IMR-90 (cell line): ENCODE measurements around the gene MESP2. TPM values are rescaled to one million over a fixed set of nuclear protein-coding genes. Genes with fewer than 3 reads are reported as not detected.

Source experiments
- ATAC-seq: fragments of 200-7000 bp; cut with Tn5 transposase; 2 replicates; pipeline ENCODE4 v1.9.1; 2020; ENCODE audit warnings: low read depth, mild to moderate bottlenecking, moderate library complexity
- BruUV-seq: library from RNA; stranded (reverse); fragments of 400-500 nt; replicated peaks from 2 replicates; lab custom pipeline; 2021; lab: Mats Ljungman, UMichigan
- CTCF ChIA-PET: fragments of 300-600 bp; formaldehyde crosslinking; extraction: SDS; loops from one replicate; lab custom pipeline; 2021; ENCODE audit warnings: antibody characterized with exemption; lab: Yijun Ruan, JAX
- POLR2A ChIA-PET: fragments of 300-600 bp; sonication (Branson Sonifier 250); formaldehyde crosslinking; loops from one replicate; lab custom pipeline; 2022; ENCODE audit warnings: antibody characterized with exemption; ENCODE audit not compliant: unreplicated experiment; lab: Charles Lee
- DNase-seq: peaks from one replicate; pipeline ENCODE4 v3.0.0; 2013
- H2AFZ ChIP-seq: replicated peaks from 2 replicates; pipeline ENCODE3; 2013; ENCODE audit warnings: low read length, mild to moderate bottlenecking; ENCODE audit not compliant: poor library complexity
- H2AK5ac ChIP-seq: 2 replicates; pipeline ENCODE4 v1.6.1; 2013; ENCODE audit warnings: low read depth, low read length, inconsistent platforms
- H2AK9ac ChIP-seq: replicated peaks from 2 replicates; pipeline ENCODE3; 2013; ENCODE audit warnings: mild to moderate bottlenecking, low read depth, low read length, moderate library complexity; ENCODE audit not compliant: poor library complexity
- H2BK120ac ChIP-seq: 2 replicates; pipeline ENCODE4 v1.6.1; 2013; ENCODE audit warnings: low read depth, low read length, inconsistent platforms
- H2BK15ac ChIP-seq: 3 replicates; pipeline ENCODE4 v1.6.1; 2013; ENCODE audit warnings: low read depth, low read length, inconsistent platforms
- H2BK20ac ChIP-seq: 2 replicates; pipeline ENCODE4 v1.6.1; 2013; ENCODE audit warnings: low read depth, mild to moderate bottlenecking, inconsistent platforms, low read length, moderate library complexity
- H2BK5ac ChIP-seq: 2 replicates; pipeline ENCODE4 v1.6.1; 2013; ENCODE audit warnings: mild to moderate bottlenecking, low read depth, low read length, inconsistent platforms; ENCODE audit not compliant: poor library complexity, severe bottlenecking
- H3K14ac ChIP-seq: replicated peaks from 2 replicates; pipeline ENCODE4 v1.6.1; 2013; ENCODE audit warnings: low read depth, low read length, inconsistent platforms
- H3K18ac ChIP-seq: 2 replicates; pipeline ENCODE4 v1.6.1; 2013; ENCODE audit warnings: low read depth, low read length, control low read depth
- H3K23ac ChIP-seq: 2 replicates; pipeline ENCODE4 v1.6.1; 2013; ENCODE audit warnings: low read depth, low read length, inconsistent platforms
- H3K27ac ChIP-seq: 2 replicates; pipeline ENCODE4 v1.5.1; 2013; ENCODE audit warnings: mild to moderate bottlenecking, control low read depth, low read length; ENCODE audit not compliant: insufficient read depth
- H3K27me3 ChIP-seq: 2 replicates; pipeline ENCODE4 v1.6.1; 2013; ENCODE audit warnings: low read length; ENCODE audit not compliant: control insufficient read depth, insufficient read depth
- H3K36me3 ChIP-seq: 2 replicates; pipeline ENCODE4 v1.6.1; 2013; ENCODE audit warnings: low read length, mixed read lengths; ENCODE audit not compliant: control insufficient read depth, insufficient read depth
- H3K4ac ChIP-seq: 2 replicates; pipeline ENCODE4 v1.6.1; 2013; ENCODE audit warnings: low read depth, low read length, inconsistent platforms
- H3K4me1 ChIP-seq: 2 replicates; pipeline ENCODE4 v1.6.1; 2013; ENCODE audit warnings: low read length, mixed read lengths; ENCODE audit not compliant: control insufficient read depth, insufficient read depth
- H3K4me2 ChIP-seq: 2 replicates; pipeline ENCODE4 v1.6.1; 2013; ENCODE audit warnings: low read depth, mild to moderate bottlenecking, control low read depth, low read length, moderate library complexity
- H3K4me3 ChIP-seq: 2 replicates; pipeline ENCODE4 v1.5.1; 2013; ENCODE audit warnings: low read depth, mild to moderate bottlenecking, control low read depth, low read length, moderate library complexity; ENCODE audit not compliant: insufficient read depth
- H3K56ac ChIP-seq: 2 replicates; pipeline ENCODE4 v1.6.1; 2013; ENCODE audit warnings: low read length, inconsistent platforms; ENCODE audit not compliant: insufficient read depth; ENCODE audit errors: extremely low read depth
- H3K79me1 ChIP-seq, 2 experiments: 2 replicates each; pipeline ENCODE4 v1.6.1; 2013; ENCODE audit warnings: low read length in 2 of 2, inconsistent platforms in 1 of 2, low read depth in 1 of 2
- H3K9ac ChIP-seq: 2 replicates; pipeline ENCODE4 v1.6.1; 2013; ENCODE audit warnings: low read depth, low read length, control low read depth
- H3K9me1 ChIP-seq: 2 replicates; pipeline ENCODE4 v1.6.1; 2013; ENCODE audit warnings: low read length, inconsistent platforms; ENCODE audit not compliant: insufficient read depth
- H3K9me3 ChIP-seq: 2 replicates; pipeline ENCODE4 v1.6.1; 2013; ENCODE audit warnings: low read length; ENCODE audit not compliant: control insufficient read depth, insufficient read depth
- H4K20me1 ChIP-seq: 2 replicates; pipeline ENCODE4 v1.6.1; 2013; ENCODE audit warnings: low read length, inconsistent platforms; ENCODE audit not compliant: insufficient read depth
- H4K5ac ChIP-seq: 2 replicates; pipeline ENCODE4 v1.6.1; 2013; ENCODE audit warnings: mild to moderate bottlenecking, low read depth, low read length, control low read depth
- H4K8ac ChIP-seq, 2 experiments: 2 replicates each; pipeline ENCODE4 v1.6.1; 2013; ENCODE audit warnings: low read depth in 2 of 2, low read length in 2 of 2, control low read depth in 1 of 2, inconsistent platforms in 1 of 2
- H4K91ac ChIP-seq: 2 replicates; pipeline ENCODE4 v1.6.1; 2013; ENCODE audit warnings: low read depth, low read length, inconsistent platforms; ENCODE audit not compliant: insufficient read depth
- BHLHE40 ChIP-seq: fragments of 150-350 bp; IDR thresholded peaks from 2 replicates; pipeline ENCODE4 v1.6.1; 2016; ENCODE audit warnings: mild to moderate bottlenecking, low read depth, low read length
- CEBPB ChIP-seq: IDR thresholded peaks from 2 replicates; pipeline ENCODE4 v1.6.1; 2012; ENCODE audit warnings: low read depth, low read length, improper control_type of control experiment
- CHD1 ChIP-seq: IDR thresholded peaks from 2 replicates; pipeline ENCODE4 v1.6.1; 2012; ENCODE audit warnings: low read depth, low read length, improper control_type of control experiment
- FOS ChIP-seq: fragments of 150-350 bp; IDR thresholded peaks from 2 replicates; pipeline ENCODE4 v1.6.1; 2016; ENCODE audit warnings: low read depth, low read length
- MAFK ChIP-seq: IDR thresholded peaks from 2 replicates; pipeline ENCODE4 v1.6.1; 2012; ENCODE audit warnings: low read depth, low read length, improper control_type of control experiment
- MAZ ChIP-seq: IDR thresholded peaks from 2 replicates; pipeline ENCODE4 v1.6.1; 2012; ENCODE audit warnings: low read depth, mild to moderate bottlenecking, low read length, improper control_type of control experiment, moderate library complexity, borderline replicate concordance
- MXI1 ChIP-seq: IDR thresholded peaks from 2 replicates; pipeline ENCODE4 v1.6.1; 2012; ENCODE audit warnings: low read depth, mild to moderate bottlenecking, low read length, moderate library complexity, borderline replicate concordance
- NFE2L2 ChIP-seq: fragments of 150-350 bp; IDR thresholded peaks from 2 replicates; pipeline ENCODE4 v1.6.1; 2016; ENCODE audit warnings: low read depth, mild to moderate bottlenecking, low read length
- POLR2A ChIP-seq: IDR thresholded peaks from 2 replicates; pipeline ENCODE4 v1.6.1; 2012; ENCODE audit warnings: mild to moderate bottlenecking, low read depth, low read length
- RAD21 ChIP-seq: IDR thresholded peaks from 2 replicates; pipeline ENCODE4 v1.6.1; 2012; ENCODE audit warnings: low read length, improper control_type of control experiment
- RCOR1 ChIP-seq: IDR thresholded peaks from 2 replicates; pipeline ENCODE4 v1.6.1; 2012; ENCODE audit warnings: mild to moderate bottlenecking, low read length, improper control_type of control experiment; ENCODE audit not compliant: insufficient replicate concordance
- RFX5 ChIP-seq: IDR thresholded peaks from 2 replicates; pipeline ENCODE4 v1.8.0; 2012; ENCODE audit warnings: low read depth, mild to moderate bottlenecking, low read length, moderate library complexity
- SMC3 ChIP-seq: fragments of 150-350 bp; IDR thresholded peaks from 2 replicates; pipeline ENCODE4 v1.6.1; 2016; ENCODE audit warnings: low read depth, mild to moderate bottlenecking, antibody characterized with exemption, low read length, moderate library complexity
- WGBS, 2 experiments: methylation state at CpG; one replicate each; pipeline versions ENCODE4 v1.1.5 to v1.1.7; 2013; ENCODE audit warnings: missing lambda C conversion rate in 2 of 2; ENCODE audit not compliant: insufficient read length in 1 of 2; ENCODE audit errors: extremely low coverage in 2 of 2; 5-methylcytosine and 5-hydroxymethylcytosine counted together
- dilution Hi-C: fragments of 300-500 bp; cut with HindIII; formaldehyde crosslinking; loops from one replicate; pipeline ENCODE4 v1.14.3; 2018; ENCODE audit warnings: low sequenced_read_pairs; ENCODE audit not compliant: unreplicated experiment
- in situ Hi-C: fragments of 300-500 bp; cut with MboI; formaldehyde crosslinking; loops from 3 replicates; pipeline ENCODE4 v1.14.3; 2019; ENCODE audit warnings: low sequenced_read_pairs, inconsistent platforms, mixed read lengths
- intact Hi-C: fragments of 100-400 bp; cut with micrococcal nuclease; formaldehyde crosslinking; loops from 2 replicates; pipeline ENCODE4 v1.10.0; 2022
- polyA plus RNA-seq, 3 experiments: library from polyadenylated mRNA; depleted of rRNA; stranded (reverse); fragments of >200 nt; gene quantifications; 2 replicates each; pipeline ENCODE4 v1.2.3, GENCODE V29; 2012; ENCODE audit warnings: low replicate concordance in 1 of 3
- total RNA-seq: library from RNA; depleted of rRNA; stranded (reverse); fragments of >200 nt; gene quantifications from 2 replicates; pipeline ENCODE4 v1.2.3, GENCODE V29; 2012
- TF ChIP-seq, protein P1 (sequence below): fragments of 150-350 bp; IDR thresholded peaks from 2 replicates; pipeline ENCODE4 v1.6.1; 2017; ENCODE audit warnings: mild to moderate bottlenecking, antibody characterized with exemption, low read length, low read depth
- TF ChIP-seq, protein P2 (sequence below): conservative IDR thresholded peaks from 2 replicates; pipeline ENCODE4 v1.5.1; 2012; ENCODE audit warnings: mild to moderate bottlenecking, low read depth, low read length, improper control_type of control experiment
- TF ChIP-seq, protein P3 (sequence below): fragments of 150-350 bp; IDR thresholded peaks from 2 replicates; pipeline ENCODE4 v1.6.1; 2016; ENCODE audit warnings: low read depth, mild to moderate bottlenecking, low read length, moderate library complexity, borderline replicate concordance

Gene MESP2
- total and polyA plus RNA-seq, 2 of the 4 experiments (the other 2 are of a cell fraction) = 0.18 to 0.32 TPM

DNA sequence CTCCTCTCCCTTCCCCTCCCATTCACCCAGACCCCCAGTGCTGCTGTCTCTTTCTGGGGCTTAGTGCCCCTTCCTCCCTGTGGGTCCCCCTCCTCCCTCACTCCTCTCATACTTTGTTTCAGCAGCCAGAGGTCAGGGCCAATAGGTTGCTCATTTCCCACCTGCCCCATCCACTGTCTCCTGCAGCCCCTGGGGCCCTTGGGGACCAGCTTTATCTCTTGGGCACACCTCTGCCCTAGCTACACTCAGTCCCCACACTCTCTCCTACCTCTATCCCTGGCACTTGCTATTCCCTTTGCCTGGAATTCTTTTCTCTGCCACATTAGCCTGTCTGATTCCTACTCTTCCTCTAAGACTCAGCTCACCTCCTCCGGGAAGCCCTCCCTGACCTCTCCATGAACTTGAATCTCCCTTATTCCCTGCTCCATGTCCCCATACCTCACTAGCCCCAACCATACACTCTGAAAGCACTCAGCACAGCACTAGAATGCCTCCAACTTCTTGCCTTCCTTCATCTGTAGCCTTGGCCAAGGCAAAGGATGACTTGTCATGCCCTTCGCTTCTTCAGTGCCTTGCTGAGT, 23.9 kb downstream of the MESP2 start:
- Histone ChIP-seq H3K36me3 (peaks cover 61% of the 10 kb centered on the region), H2AFZ (no peak overlapping the region), H2BK20ac (no peak overlapping the region), H3K27ac (no peak overlapping the region), H3K56ac (no peak overlapping the region), H4K5ac (no peak overlapping the region), H4K91ac (no peak overlapping the region), H3K18ac (no peak overlapping the region), H3K9me3 (peaks cover 6% of the 10 kb centered on the region; the same call in 1 of the 2 replicates), H3K9me1 (no peaks in the 10 kb centered on the region), H2AK9ac (peak overlapping the region; percentile 77), H3K27me3 (no peaks in the 10 kb centered on the region), H3K4me2 (no peak overlapping the region), H2AK5ac (no peak overlapping the region), H3K4me3 (no peak overlapping the region), H4K20me1 (no peaks in the 10 kb centered on the region), H2BK15ac (no peak overlapping the region), H3K23ac (no peak overlapping the region), H3K14ac (no peak overlapping the region), H3K4ac (no peak overlapping the region), H3K79me1 (no peaks in the 10 kb centered on the region), H2BK120ac (no peak overlapping the region), H4K8ac (no peak overlapping the region), H2BK5ac (no peak overlapping the region), H3K9ac (no peak overlapping the region), H3K4me1 (peaks cover 2% of the 10 kb centered on the region)
- dilution Hi-C loops = no loop called here
- ATAC-seq = no peak
- TF ChIP-seq BHLHE40 (no peak), CHD1 (no peak), MAFK (no peak), RCOR1 (no peak), NFE2L2 (no peak), SMC3 (no peak), POLR2A (no peak), MXI1 (no peak), FOS (no peak), CEBPB (no peak), MAZ (no peak), RFX5 (no peak), RAD21 (no peak)
- TF ChIP-seq, protein P1, sequence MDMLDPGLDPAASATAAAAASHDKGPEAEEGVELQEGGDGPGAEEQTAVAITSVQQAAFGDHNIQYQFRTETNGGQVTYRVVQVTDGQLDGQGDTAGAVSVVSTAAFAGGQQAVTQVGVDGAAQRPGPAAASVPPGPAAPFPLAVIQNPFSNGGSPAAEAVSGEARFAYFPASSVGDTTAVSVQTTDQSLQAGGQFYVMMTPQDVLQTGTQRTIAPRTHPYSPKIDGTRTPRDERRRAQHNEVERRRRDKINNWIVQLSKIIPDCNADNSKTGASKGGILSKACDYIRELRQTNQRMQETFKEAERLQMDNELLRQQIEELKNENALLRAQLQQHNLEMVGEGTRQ = no peak
- TF ChIP-seq, protein P2, sequence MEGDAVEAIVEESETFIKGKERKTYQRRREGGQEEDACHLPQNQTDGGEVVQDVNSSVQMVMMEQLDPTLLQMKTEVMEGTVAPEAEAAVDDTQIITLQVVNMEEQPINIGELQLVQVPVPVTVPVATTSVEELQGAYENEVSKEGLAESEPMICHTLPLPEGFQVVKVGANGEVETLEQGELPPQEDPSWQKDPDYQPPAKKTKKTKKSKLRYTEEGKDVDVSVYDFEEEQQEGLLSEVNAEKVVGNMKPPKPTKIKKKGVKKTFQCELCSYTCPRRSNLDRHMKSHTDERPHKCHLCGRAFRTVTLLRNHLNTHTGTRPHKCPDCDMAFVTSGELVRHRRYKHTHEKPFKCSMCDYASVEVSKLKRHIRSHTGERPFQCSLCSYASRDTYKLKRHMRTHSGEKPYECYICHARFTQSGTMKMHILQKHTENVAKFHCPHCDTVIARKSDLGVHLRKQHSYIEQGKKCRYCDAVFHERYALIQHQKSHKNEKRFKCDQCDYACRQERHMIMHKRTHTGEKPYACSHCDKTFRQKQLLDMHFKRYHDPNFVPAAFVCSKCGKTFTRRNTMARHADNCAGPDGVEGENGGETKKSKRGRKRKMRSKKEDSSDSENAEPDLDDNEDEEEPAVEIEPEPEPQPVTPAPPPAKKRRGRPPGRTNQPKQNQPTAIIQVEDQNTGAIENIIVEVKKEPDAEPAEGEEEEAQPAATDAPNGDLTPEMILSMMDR = no peak
- TF ChIP-seq, protein P3, sequence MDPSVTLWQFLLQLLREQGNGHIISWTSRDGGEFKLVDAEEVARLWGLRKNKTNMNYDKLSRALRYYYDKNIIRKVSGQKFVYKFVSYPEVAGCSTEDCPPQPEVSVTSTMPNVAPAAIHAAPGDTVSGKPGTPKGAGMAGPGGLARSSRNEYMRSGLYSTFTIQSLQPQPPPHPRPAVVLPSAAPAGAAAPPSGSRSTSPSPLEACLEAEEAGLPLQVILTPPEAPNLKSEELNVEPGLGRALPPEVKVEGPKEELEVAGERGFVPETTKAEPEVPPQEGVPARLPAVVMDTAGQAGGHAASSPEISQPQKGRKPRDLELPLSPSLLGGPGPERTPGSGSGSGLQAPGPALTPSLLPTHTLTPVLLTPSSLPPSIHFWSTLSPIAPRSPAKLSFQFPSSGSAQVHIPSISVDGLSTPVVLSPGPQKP = no peak
- ChIA-PET POLR2A (no interaction called here), CTCF (no interaction called here)
- in situ Hi-C loops = no loop called here
- intact Hi-C loops = no loop called here
- no TSS peak for BruUV-seq
- WGBS, 2 experiments = 100% methylated on average over 1 of the region's 2 CpGs; no CpG with 5 or more reads in 1 of the 2 experiments
- no peak for DNase-seq
